ENCODE measurements around the gene RLN1.

- TF ChIP-seq CTCF (IDR thresholded peaks at IDR 0.05) (no peak), POLR2A (IDR thresholded peaks at IDR 0.05) (no peak)
These were observed 17.9 kb upstream of the RLN1 start for GRCh38 chr9:5357431-5358105.
